H1 (cell line): ENCODE data around the gene NRIP3. TPM values are rescaled to one million over a fixed set of nuclear protein-coding genes. Genes with fewer than 3 reads are reported as not detected.

Source experiments
- BCL11A ChIP-seq, 2 experiments: IDR thresholded peaks; one replicate each; pipeline ENCODE4 v1.6.1; 2011; ENCODE audit warnings: low read depth in 2 of 2, low read length in 2 of 2, mild to moderate bottlenecking in 2 of 2
- CTBP2 ChIP-seq: IDR thresholded peaks from 2 replicates; pipeline ENCODE4 v1.7.0; 2011; ENCODE audit warnings: borderline replicate concordance, mild to moderate bottlenecking, moderate library complexity, mixed read lengths, low read length; ENCODE audit not compliant: insufficient read depth, insufficient read length
- GABPA ChIP-seq: IDR thresholded peaks from 2 replicates; pipeline ENCODE4 v1.6.1; 2011; ENCODE audit warnings: mild to moderate bottlenecking, low read length, moderate library complexity, borderline replicate concordance; ENCODE audit not compliant: insufficient read depth
- HDAC2 ChIP-seq, 2 experiments: fragments of 300-600 bp in 1 of 2; sonication (generic) in 1 of 2; IDR thresholded peaks; 2 replicates each; pipeline ENCODE4 v1.6.1; 2011 to 2012; ENCODE audit warnings: low read depth in 2 of 2, low read length in 2 of 2, mild to moderate bottlenecking in 2 of 2, moderate library complexity in 2 of 2, borderline replicate concordance in 1 of 2, inconsistent platforms in 1 of 2
- SP4 ChIP-seq: IDR thresholded peaks from 2 replicates; pipeline ENCODE4 v1.6.1; 2012; ENCODE audit warnings: low read length, inconsistent platforms
- TAF7 ChIP-seq: optimal IDR thresholded peaks from 2 replicates; pipeline ENCODE3; 2011; ENCODE audit warnings: low read depth, mild to moderate bottlenecking, inconsistent platforms, low read length, moderate library complexity, borderline replicate concordance
- TCF12 ChIP-seq: IDR thresholded peaks from 2 replicates; pipeline ENCODE4 v1.6.1; 2011; ENCODE audit warnings: low read depth, mild to moderate bottlenecking, low read length
- polyA plus RNA-seq, 7 experiments: library from polyadenylated mRNA; depleted of rRNA in 3 of 7; stranded (reverse) in 5 of 7; unstranded in 2 of 7; fragments of >200 nt in 5 of 7; fragments of 200-250 nt in 2 of 7; gene quantifications; 1 replicate in 5 of 7; 2 replicates in 1 of 7; 4 replicates in 1 of 7; pipeline versions ENCODE4 v1.2.1 to v1.2.3, GENCODE V29; 2011 to 2013; ENCODE audit warnings: missing spikeins in 2 of 7, mixed read lengths in 2 of 7
- total RNA-seq: library from RNA; stranded (reverse); fragmentation: NEBNext Ultra II Directional; extraction: Animal tissue kit (Norgen Biotek cat#: 25700); gene quantifications from 2 replicates; pipeline ENCODE4 v1.2.1, GENCODE V29; 2021

The NRIP3 gene
- total and polyA plus RNA-seq, 2 of the 8 experiments (the other 6 are each of a cell fraction or from before 2014, with no cell fraction given) = 3.9 to 7.1 TPM

- TF ChIP-seq GABPA = no peak
- no peak for TF ChIP-seq TCF12
- TF ChIP-seq CTBP2 = no peak
- no peak for TF ChIP-seq HDAC2 (IDR thresholded peaks at IDR 0.05; ENCODE audit: borderline replicate concordance in 1 of 2, low read depth in 2 of 2, low read length in 2 of 2)
- TF ChIP-seq SP4 = no peak
- no peak for TF ChIP-seq TAF7
- no peak for TF ChIP-seq BCL11A (IDR thresholded peaks at IDR 0.05; ENCODE audit: low read depth in 2 of 2, low read length in 2 of 2)
- TF ChIP-seq, all 59 proteins: peak for 0
Observed at GRCh38 chr11:9038541-9038940, 34.7 kb upstream of the NRIP3 start (continued).
